ENCODE measurements around the gene IQGAP2. TPM values are rescaled to one million over a fixed set of nuclear protein-coding genes. Genes with fewer than 3 reads are reported as not detected.
A peak's percentile ranks its signal among the peaks of the same experiment; 100 is the strongest.

Gene IQGAP2
- total RNA-seq, 1 donor from 2014 or later: 43.5 TPM

GRCh38 chr5:76689321-76690036 is 286.4 kb downstream of the IQGAP2 start:
- DNase-seq: peak; percentile 90

GRCh38 chr5:76690037-76690679 is 287.1 kb downstream of the IQGAP2 start:
- DNase-seq: peak; percentile 26

- DNase-seq: no peak
Observed at GRCh38 chr5:76690704-76691466, 287.8 kb downstream of the IQGAP2 start.

- peak; percentile 44 for DNase-seq
Observed at GRCh38 chr5:76691467-76692273, 288.6 kb downstream of the IQGAP2 start.

GRCh38 chr5:76692274-76692540 is 289.1 kb downstream of the IQGAP2 start:
- no peak for DNase-seq

- no peak for DNase-seq
Observed at GRCh38 chr5:76692651-76693050, 289.6 kb downstream of the IQGAP2 start.

- no peak for DNase-seq
Observed at GRCh38 chr5:76693141-76693540, 290.1 kb downstream of the IQGAP2 start.

- no peak for DNase-seq
Observed at GRCh38 chr5:76694317-76694716, 291.2 kb downstream of the IQGAP2 start.

GRCh38 chr5:76695346-76695745 is 292.3 kb downstream of the IQGAP2 start:
- DNase-seq: no peak

- no peak for DNase-seq
Observed at GRCh38 chr5:76696251-76696650, 293.2 kb downstream of the IQGAP2 start.

- DNase-seq: no peak
Observed at GRCh38 chr5:76697670-76698069, 294.6 kb downstream of the IQGAP2 start.

GRCh38 chr5:76700571-76700970 is 297.5 kb downstream of the IQGAP2 start:
- DNase-seq: no peak

GRCh38 chr5:76701298-76701697 is 298.2 kb downstream of the IQGAP2 start:
- DNase-seq: no peak

GRCh38 chr5:76703707-76704106 is 300.6 kb downstream of the IQGAP2 start:
- no peak for DNase-seq

GRCh38 chr5:76704131-76704663 is 301.1 kb downstream of the IQGAP2 start:
- no peak for DNase-seq

GRCh38 chr5:76705574-76705973 is 302.5 kb downstream of the IQGAP2 start:
- DNase-seq: no peak

GRCh38 chr5:76709762-76710161 is 306.7 kb downstream of the IQGAP2 start:
- DNase-seq: peak; percentile 36

- peak; percentile 23 for DNase-seq
Observed at GRCh38 chr5:76710991-76711390, 307.9 kb downstream of the IQGAP2 start.

GRCh38 chr5:76714751-76715485 is 311.8 kb downstream of the IQGAP2 start:
- DNase-seq: no peak

GRCh38 chr5:76715486-76715735 is 312.3 kb downstream of the IQGAP2 start:
- DNase-seq: peak; percentile 66

- DNase-seq: peak; percentile 85
Observed at GRCh38 chr5:76715736-76716455, 312.8 kb downstream of the IQGAP2 start, which contains the start of gene F2R. TSS of gene F2R (plus strand) at chr5:76716126. CDS start at chr5:76716308, 182 bp downstream.
